Transverse colon (tissue), 4 donors: ENCODE measurements around the gene IGFBP6. TPM values are rescaled to one million over a fixed set of nuclear protein-coding genes. Genes with fewer than 3 reads are reported as not detected.

Source experiments
- DNase-seq: peaks from one replicate; pipeline ENCODE4 v3.0.0-alpha.2; 2019
- H3K27ac ChIP-seq, 4 donors: fragments of 200-600 bp; sonication (generic); 2 replicates each; pipeline ENCODE4 v1.5.1; 2016 to 2018; ENCODE audit warnings: inconsistent platforms in 4 of 4
- H3K27me3 ChIP-seq: fragments of 200-600 bp; sonication (generic); 2 replicates; pipeline ENCODE4 v1.5.1; 2017; ENCODE audit warnings: inconsistent platforms
- H3K36me3 ChIP-seq, 4 donors: fragments of 200-600 bp; sonication (generic); 2 replicates each; pipeline ENCODE4 v1.5.1; 2017 to 2019; ENCODE audit warnings: inconsistent platforms in 4 of 4
- H3K4me1 ChIP-seq, 4 donors: fragments of 200-600 bp; sonication (generic); 2 replicates each; pipeline ENCODE4 v1.5.1; 2017 to 2020; ENCODE audit warnings: inconsistent platforms in 4 of 4
- H3K4me3 ChIP-seq, 4 donors: fragments of 200-600 bp; sonication (generic); 1 replicate in 1 of 4; 2 replicates in 3 of 4; pipeline versions ENCODE4 v1.5.1 to v1.6.1; 2017 to 2019; ENCODE audit warnings: inconsistent platforms in 4 of 4
- H3K9me3 ChIP-seq, 2 donors: fragments of 200-600 bp; sonication (generic); 2 replicates each; pipeline ENCODE4 v1.5.1; 2017 to 2019; ENCODE audit warnings: inconsistent platforms in 2 of 2
- EP300 ChIP-seq: sonication (generic); formaldehyde crosslinking; IDR thresholded peaks from one replicate; pipeline ENCODE4 v1.6.1; 2017; ENCODE audit warnings: antibody characterized with exemption, low read depth
- POLR2A ChIP-seq: fragments of 450-650 bp; IDR thresholded peaks from one replicate; pipeline ENCODE4 v1.6.1; 2016; ENCODE audit warnings: antibody characterized with exemption, mild to moderate bottlenecking, moderate library complexity
- POLR2AphosphoS5 ChIP-seq, 3 donors: sonication (generic); formaldehyde crosslinking; IDR thresholded peaks; one replicate each; pipeline ENCODE4 v1.6.1; 2016; ENCODE audit warnings: antibody characterized with exemption in 3 of 3
- WGBS, 2 donors: methylation state at CpG; one replicate each; pipeline ENCODE4 v1.1.5; 2018; ENCODE audit warnings: low coverage in 1 of 2; 5-methylcytosine and 5-hydroxymethylcytosine counted together
- in situ Hi-C, 4 donors: fragments of 200-750 bp; cut with MboI; loops; one replicate each; pipeline versions ENCODE4 v1.15.0 to v1.15.1; 2017; ENCODE audit warnings: low sequenced_read_pairs in 3 of 4, low pct_ligation_motif_present in 1 of 4, low pct_unique_long_range_greater_than_20kb in 1 of 4
- intact Hi-C: fragments of 100-400 bp; cut with DNase I; formaldehyde crosslinking; loops from one replicate; pipeline ENCODE4 v1.15.1; 2023; ENCODE audit warnings: low total_unique reads
- total RNA-seq, 4 donors: library from RNA; depleted of rRNA; stranded (reverse); fragments of >200 nt; gene quantifications; one replicate each; pipeline ENCODE4 v1.1.0, GENCODE V29; 2016
- TF ChIP-seq, protein P1 (sequence below), 5 experiments: fragments of 200-600 bp in 3 of 5; fragments of 450-650 bp in 2 of 5; sonication (generic) in 3 of 5; IDR thresholded peaks; 1 replicate in 2 of 5; 2 replicates in 3 of 5; pipeline ENCODE4 v1.5.1; 2016 to 2017; ENCODE audit warnings: antibody characterized with exemption in 5 of 5, inconsistent platforms in 3 of 5, mild to moderate bottlenecking in 2 of 5, moderate library complexity in 1 of 5

IGFBP6 gene
- total RNA-seq, 4 donors from 2014 or later = 38.5 to 106 (median 94.5) TPM

- no peak for DNase-seq
- no peaks in the 10 kb centered on the region for H3K4me1 ChIP-seq
- TF ChIP-seq, protein P1, sequence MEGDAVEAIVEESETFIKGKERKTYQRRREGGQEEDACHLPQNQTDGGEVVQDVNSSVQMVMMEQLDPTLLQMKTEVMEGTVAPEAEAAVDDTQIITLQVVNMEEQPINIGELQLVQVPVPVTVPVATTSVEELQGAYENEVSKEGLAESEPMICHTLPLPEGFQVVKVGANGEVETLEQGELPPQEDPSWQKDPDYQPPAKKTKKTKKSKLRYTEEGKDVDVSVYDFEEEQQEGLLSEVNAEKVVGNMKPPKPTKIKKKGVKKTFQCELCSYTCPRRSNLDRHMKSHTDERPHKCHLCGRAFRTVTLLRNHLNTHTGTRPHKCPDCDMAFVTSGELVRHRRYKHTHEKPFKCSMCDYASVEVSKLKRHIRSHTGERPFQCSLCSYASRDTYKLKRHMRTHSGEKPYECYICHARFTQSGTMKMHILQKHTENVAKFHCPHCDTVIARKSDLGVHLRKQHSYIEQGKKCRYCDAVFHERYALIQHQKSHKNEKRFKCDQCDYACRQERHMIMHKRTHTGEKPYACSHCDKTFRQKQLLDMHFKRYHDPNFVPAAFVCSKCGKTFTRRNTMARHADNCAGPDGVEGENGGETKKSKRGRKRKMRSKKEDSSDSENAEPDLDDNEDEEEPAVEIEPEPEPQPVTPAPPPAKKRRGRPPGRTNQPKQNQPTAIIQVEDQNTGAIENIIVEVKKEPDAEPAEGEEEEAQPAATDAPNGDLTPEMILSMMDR (IDR thresholded peaks at IDR 0.05) = no peak
- no peak for TF ChIP-seq POLR2A
- no peak for TF ChIP-seq POLR2AphosphoS5 (IDR thresholded peaks at IDR 0.05)
- TF ChIP-seq EP300 = no peak
- in situ Hi-C loops (no loop called here), intact Hi-C loops (no loop called here)
- WGBS, 2 donors = 70 to 86% methylated on average over 5 to 12 of the region's 12 CpGs
- no peak overlapping the region for H3K27ac ChIP-seq
- H3K4me3 ChIP-seq = no peak overlapping the region
- no peaks in the 10 kb centered on the region for H3K27me3 ChIP-seq
- no peaks in the 10 kb centered on the region for H3K9me3 ChIP-seq
- no peaks in the 10 kb centered on the region for H3K36me3 ChIP-seq
Measured at GRCh38 chr12:53120685-53121525, 23.4 kb downstream of the IGFBP6 start.

DNA sequence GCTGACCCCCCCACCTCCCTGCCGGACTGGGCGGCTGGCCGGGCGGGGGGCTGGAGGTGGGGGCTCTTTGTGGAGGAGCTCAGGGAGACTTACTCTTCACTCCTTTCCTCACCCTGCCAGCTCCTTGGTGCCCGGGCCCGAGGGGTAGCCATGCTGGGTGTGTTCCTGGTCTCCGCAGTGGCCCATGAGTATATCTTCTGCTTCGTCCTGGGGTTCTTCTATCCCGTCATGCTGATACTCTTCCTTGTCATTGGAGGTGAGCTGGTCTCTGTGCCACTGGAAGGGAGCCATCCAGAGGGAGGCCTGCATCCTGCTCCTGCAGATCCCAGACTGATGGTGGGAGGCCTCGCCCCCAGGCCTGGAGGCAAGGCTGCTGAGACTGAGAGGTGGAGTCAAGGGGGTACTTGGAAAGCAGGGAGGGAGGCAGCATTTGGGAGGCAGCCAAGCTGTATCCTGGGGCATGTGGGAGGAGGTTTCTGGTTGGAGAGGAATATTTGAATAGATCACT is 25.5 kb downstream of the IGFBP6 start:
- Histone ChIP-seq H3K4me3 (no peak overlapping the region), H3K27me3 (no peaks in the 10 kb centered on the region), H3K36me3 (no peaks in the 10 kb centered on the region), H3K27ac (no peak overlapping the region), H3K9me3 (no peaks in the 10 kb centered on the region), H3K4me1 (no peaks in the 10 kb centered on the region)
- in situ Hi-C loops (no loop called here), intact Hi-C loops (no loop called here)
- no peak for DNase-seq
- 92% methylated on average over 10 of the region's 10 CpGs; no CpG with 5 or more reads in 1 of the 2 donors for WGBS, 2 donors
- TF ChIP-seq, protein P1 (IDR thresholded peaks at IDR 0.05) = no peak
- TF ChIP-seq EP300 (no peak), POLR2A (no peak), POLR2AphosphoS5 (IDR thresholded peaks at IDR 0.05) (no peak)

DNA sequence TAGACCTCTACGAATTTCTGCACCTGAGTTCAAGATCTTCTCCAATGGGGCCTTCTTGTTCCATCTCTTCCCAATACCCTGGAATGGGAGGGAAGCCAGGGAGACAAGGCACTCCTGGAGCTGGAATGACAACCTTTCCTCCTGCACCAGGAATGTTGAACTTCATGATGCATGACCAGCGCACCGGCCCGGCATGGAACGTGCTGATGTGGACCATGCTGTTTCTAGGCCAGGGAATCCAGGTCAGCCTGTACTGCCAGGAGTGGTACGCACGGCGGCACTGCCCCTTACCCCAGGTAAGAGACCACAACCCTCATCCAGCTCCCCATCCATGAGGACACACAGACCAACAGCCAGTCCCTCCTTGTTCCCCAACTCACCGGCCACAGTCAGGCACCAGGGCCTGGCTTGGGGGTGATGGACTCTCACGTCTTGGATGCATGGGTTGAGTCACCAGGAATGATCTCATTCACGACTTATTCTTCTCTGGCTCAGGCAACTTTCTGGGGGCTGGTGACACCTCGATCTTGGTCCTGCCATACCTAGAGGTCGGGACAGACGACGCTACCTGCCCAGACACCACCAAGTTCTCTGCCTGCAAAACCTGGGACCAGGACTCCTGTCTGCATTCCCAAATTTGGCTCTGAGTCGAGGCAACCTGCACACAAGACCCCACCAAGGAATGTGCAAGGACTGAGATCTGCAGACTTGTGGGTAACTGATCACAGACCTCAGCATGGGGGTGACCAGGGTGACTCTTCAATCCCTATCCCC is 26.3 kb downstream of the IGFBP6 start:
- intact Hi-C loops = no loop called here

GRCh38 chr12:53124352-53124723 is 26.9 kb downstream of the IGFBP6 start:
- Histone ChIP-seq H3K4me1 (no peaks in the 10 kb centered on the region), H3K9me3 (no peaks in the 10 kb centered on the region), H3K27ac (no peak overlapping the region), H3K36me3 (no peaks in the 10 kb centered on the region), H3K4me3 (no peak overlapping the region), H3K27me3 (no peaks in the 10 kb centered on the region)
- no peak for DNase-seq
- in situ Hi-C loops = no loop called here
- intact Hi-C loops = no loop called here
- TF ChIP-seq POLR2A (no peak), POLR2AphosphoS5 (IDR thresholded peaks at IDR 0.05) (no peak), EP300 (no peak)

More for the DNA sequence above, 26.3 kb downstream of the IGFBP6 start:
- Histone ChIP-seq H3K27me3 (no peaks in the 10 kb centered on the region), H3K36me3 (no peaks in the 10 kb centered on the region), H3K4me1 (no peaks in the 10 kb centered on the region), H3K4me3 (no peak overlapping the region), H3K9me3 (no peaks in the 10 kb centered on the region), H3K27ac (no peak overlapping the region)
- TF ChIP-seq POLR2A (no peak), EP300 (no peak), POLR2AphosphoS5 (IDR thresholded peaks at IDR 0.05) (no peak)
- TF ChIP-seq, protein P1 (IDR thresholded peaks at IDR 0.05) = no peak
- in situ Hi-C loops = no loop called here
- 67 to 93% methylated on average over 1 to 16 of the region's 16 CpGs for WGBS, 2 donors
- DNase-seq = no peak
